K562 (cell line): ENCODE data around the gene MPDZ.

Source experiments
- BCL6 ChIP-seq: fragments of 250-450 bp; sonication (Bioruptor Pico); IDR thresholded peaks from 2 replicates; pipeline ENCODE4 v1.4.0; 2020
- CTCF ChIP-seq, 3 experiments: IDR thresholded peaks in 2 of 3; conservative IDR thresholded peaks in 1 of 3; 2 replicates each; pipeline ENCODE4 v1.5.1; 2011 to 2012; ENCODE audit warnings: low read length in 3 of 3, mild to moderate bottlenecking in 3 of 3, control low read depth in 2 of 3, improper control_type of control experiment in 1 of 3, inconsistent platforms in 1 of 3, low read depth in 1 of 3, mixed read lengths in 1 of 3, moderate library complexity in 1 of 3; ENCODE audit not compliant: insufficient read depth in 2 of 3
- PATZ1 ChIP-seq: fragments of 250-450 bp; sonication (Bioruptor Pico); IDR thresholded peaks from 2 replicates; pipeline ENCODE4 v1.5.0; 2020; ENCODE audit warnings: mild to moderate bottlenecking, borderline replicate concordance
- PHB2 ChIP-seq: fragments of 450-650 bp; IDR thresholded peaks from 2 replicates; pipeline ENCODE4 v1.6.1; 2017; ENCODE audit warnings: low read depth
- POLR2A ChIP-seq: fragments of 450-650 bp; conservative IDR thresholded peaks from 2 replicates; pipeline ENCODE4 v1.6.1; 2016
- POLR2AphosphoS5 ChIP-seq: IDR thresholded peaks from 2 replicates; pipeline ENCODE4 v1.6.1; 2011; ENCODE audit warnings: mild to moderate bottlenecking, low read depth, low read length, moderate library complexity; ENCODE audit not compliant: control insufficient read depth, insufficient read depth
- PREB ChIP-seq: sonication (generic); formaldehyde crosslinking; IDR thresholded peaks from 2 replicates; pipeline ENCODE4 v1.8.1; 2023; ENCODE audit warnings: mild to moderate bottlenecking, missing genetic modification reagents
- RCOR1 ChIP-seq, 2 experiments: IDR thresholded peaks; 2 replicates each; pipeline ENCODE4 v1.6.1; 2012; ENCODE audit warnings: low read depth in 2 of 2, low read length in 2 of 2, borderline replicate concordance in 1 of 2, improper control_type of control experiment in 1 of 2
- TARDBP ChIP-seq: fragments of 450-650 bp; IDR thresholded peaks from 2 replicates; pipeline ENCODE4 v1.6.1; 2016
- TEAD4 ChIP-seq, 2 experiments: sonication (generic) in 1 of 2; formaldehyde crosslinking in 1 of 2; IDR thresholded peaks; 2 replicates each; pipeline versions ENCODE4 v1.6.1 to v1.8.0; 2012 to 2022; ENCODE audit warnings: borderline replicate concordance in 1 of 2, inconsistent platforms in 1 of 2, low read length in 1 of 2, mild to moderate bottlenecking in 1 of 2, missing genetic modification reagents in 1 of 2
- TOE1 ChIP-seq, 2 experiments: fragments of 450-650 bp in 1 of 2; sonication (generic) in 1 of 2; formaldehyde crosslinking in 1 of 2; IDR thresholded peaks; 2 replicates each; pipeline versions ENCODE4 v1.7.1 to v1.8.0; 2016 to 2022; ENCODE audit warnings: borderline replicate concordance in 2 of 2, mild to moderate bottlenecking in 2 of 2, antibody characterized with exemption in 1 of 2, inconsistent platforms in 1 of 2, low read depth in 1 of 2, missing genetic modification reagents in 1 of 2, moderate library complexity in 1 of 2
- USF1 ChIP-seq: sonication (generic); formaldehyde crosslinking; IDR thresholded peaks from 2 replicates; pipeline ENCODE4 v1.9.0; 2022; ENCODE audit warnings: mild to moderate bottlenecking, missing genetic modification reagents
- ZBTB8A ChIP-seq: fragments of 450-650 bp; IDR thresholded peaks from 2 replicates; pipeline ENCODE4 v1.6.1; 2018; ENCODE audit warnings: mild to moderate bottlenecking, moderate library complexity; ENCODE audit not compliant: partially characterized antibody
- ZNF124 ChIP-seq: sonication (generic); formaldehyde crosslinking; IDR thresholded peaks from 2 replicates; pipeline ENCODE4 v1.8.1; 2022; ENCODE audit warnings: missing genetic modification reagents

DNA sequence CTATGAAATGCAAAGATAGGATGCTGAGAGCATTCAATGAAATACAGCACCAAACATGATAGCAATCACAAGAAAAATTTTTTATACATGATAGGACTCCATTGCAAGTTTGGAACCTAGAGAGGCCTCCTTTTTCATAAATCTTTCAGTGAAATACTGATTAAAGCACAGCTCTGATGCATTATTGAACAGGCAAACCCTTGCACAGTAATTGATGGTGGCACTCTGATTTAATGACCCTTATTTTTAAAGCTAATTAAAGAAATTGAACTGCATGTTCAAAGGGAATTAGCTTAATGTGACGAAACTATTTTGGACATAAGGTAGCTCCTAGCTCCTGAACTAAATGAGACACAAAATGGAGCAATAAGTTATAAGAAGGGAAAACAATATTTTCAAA lies 44.6 kb downstream of the MPDZ start:
- TF ChIP-seq ZBTB8A (no peak), ZNF124 (CRISPR knock-in tag) (no peak), POLR2AphosphoS5 (no peak), PATZ1 (CRISPR knock-in tag) (no peak), TOE1 (IDR thresholded peaks at IDR 0.05; ENCODE audit: borderline replicate concordance) (no peak), TOE1 (CRISPR knock-in tag; IDR thresholded peaks at IDR 0.05; ENCODE audit: borderline replicate concordance, low read depth) (no peak), BCL6 (CRISPR knock-in tag) (no peak), USF1 (CRISPR knock-in tag) (no peak), RCOR1 (IDR thresholded peaks at IDR 0.05; ENCODE audit: borderline replicate concordance in 1 of 2, low read depth in 2 of 2, low read length in 2 of 2) (no peak), PHB2 (no peak), TEAD4 (IDR thresholded peaks at IDR 0.05; ENCODE audit: low read length) (no peak), TEAD4 (CRISPR knock-in tag; IDR thresholded peaks at IDR 0.05; ENCODE audit: borderline replicate concordance) (no peak), TARDBP (no peak), POLR2A (no peak), CTCF (IDR thresholded peaks at IDR 0.05 in 2 of 3, conservative IDR thresholded peaks at IDR 0.05 in 1 of 3; ENCODE audit: insufficient read depth in 2 of 3, low read depth in 1 of 3, low read length in 3 of 3) (no peak), PREB (CRISPR knock-in tag) (no peak)
